H1 (cell line): ENCODE results near the gene IL17RE. TPM values are rescaled to one million over a fixed set of nuclear protein-coding genes. Genes with fewer than 3 reads are reported as not detected.

Source experiments
- BCL11A ChIP-seq, 2 experiments: IDR thresholded peaks; one replicate each; pipeline ENCODE4 v1.6.1; 2011; ENCODE audit warnings: low read depth in 2 of 2, low read length in 2 of 2, mild to moderate bottlenecking in 2 of 2
- CBX5 ChIP-seq: fragments of 300-800, 300-1000 bp; sonication (generic); IDR thresholded peaks from 2 replicates; pipeline ENCODE4 v1.7.1; 2016; ENCODE audit warnings: antibody characterized with exemption, low read length, low read depth
- EZH2 ChIP-seq: fragments of 200-600 bp; sonication (generic); IDR thresholded peaks from 2 replicates; pipeline ENCODE4 v1.7.1; 2012; ENCODE audit warnings: low read depth, mild to moderate bottlenecking, moderate library complexity, low read length, inconsistent platforms; ENCODE audit not compliant: severe bottlenecking
- KDM5A ChIP-seq: fragments of 200-600 bp; IDR thresholded peaks from 2 replicates; pipeline ENCODE4 v1.7.1; 2012; ENCODE audit warnings: mild to moderate bottlenecking, low read length, inconsistent platforms, mixed read lengths
- SP1 ChIP-seq: IDR thresholded peaks from 2 replicates; pipeline ENCODE4 v1.6.1; 2011; ENCODE audit warnings: low read depth, low read length
- SP4 ChIP-seq: IDR thresholded peaks from 2 replicates; pipeline ENCODE4 v1.6.1; 2012; ENCODE audit warnings: low read length, inconsistent platforms
- YY1 ChIP-seq: IDR thresholded peaks from 2 replicates; pipeline ENCODE4 v1.6.1; 2011; ENCODE audit warnings: low read depth, mild to moderate bottlenecking, low read length
- ZNF274 ChIP-seq: IDR thresholded peaks from 2 replicates; pipeline ENCODE4 v1.7.0; 2012; ENCODE audit warnings: low read length, borderline replicate concordance; ENCODE audit errors: extremely low read depth
- polyA plus RNA-seq, 7 experiments: library from polyadenylated mRNA; depleted of rRNA in 3 of 7; stranded (reverse) in 5 of 7; unstranded in 2 of 7; fragments of >200 nt in 5 of 7; fragments of 200-250 nt in 2 of 7; gene quantifications; 1 replicate in 5 of 7; 2 replicates in 1 of 7; 4 replicates in 1 of 7; pipeline versions ENCODE4 v1.2.1 to v1.2.3, GENCODE V29; 2011 to 2013; ENCODE audit warnings: missing spikeins in 2 of 7, mixed read lengths in 2 of 7
- total RNA-seq: library from RNA; stranded (reverse); fragmentation: NEBNext Ultra II Directional; extraction: Animal tissue kit (Norgen Biotek cat#: 25700); gene quantifications from 2 replicates; pipeline ENCODE4 v1.2.1, GENCODE V29; 2021

Gene IL17RE
- total and polyA plus RNA-seq, 2 of the 8 experiments (the other 6 are each of a cell fraction or from before 2014, with no cell fraction given): 3.4 to 4.9 TPM

DNA sequence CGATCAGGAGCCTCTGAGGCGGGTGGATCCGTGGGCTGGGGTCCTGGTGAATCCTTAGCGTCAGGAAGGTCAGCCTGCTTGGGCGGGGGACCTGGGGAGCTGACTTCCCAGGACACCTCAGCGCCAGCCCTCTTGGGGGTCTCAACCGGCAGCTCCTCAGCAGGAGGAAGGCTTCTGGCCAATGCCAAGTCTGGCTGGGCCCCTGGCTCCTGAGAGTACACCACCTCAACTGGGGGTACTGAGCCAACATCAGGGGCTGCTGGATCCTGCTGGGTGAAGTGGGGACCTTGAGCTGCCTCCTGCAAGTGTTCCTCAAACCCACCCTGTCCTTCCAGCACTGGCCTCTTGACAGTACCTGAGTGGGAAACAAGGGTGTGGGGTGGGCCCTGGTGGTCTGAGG lies 46.5 kb downstream of the IL17RE start (continued):
- TF ChIP-seq BCL11A (IDR thresholded peaks at IDR 0.05; ENCODE audit: low read depth in 2 of 2, low read length in 2 of 2) (no peak), ZNF274 (no peak), CBX5 (no peak), YY1 (no peak), EZH2 (no peak), SP1 (no peak), KDM5A (no peak), SP4 (no peak)
- TF ChIP-seq, all 59 proteins: peak for 0
